Esophagus squamous epithelium (tissue), 5 donors: ENCODE results near the gene PPP2R1B. TPM values are rescaled to one million over a fixed set of nuclear protein-coding genes. Genes with fewer than 3 reads are reported as not detected.

Experiments used
- DNase-seq: peaks from one replicate; lab custom pipeline; 2025; lab: John Stamatoyannopoulos, UW
- H3K27ac ChIP-seq, 4 donors: fragments of 200-600 bp; sonication (generic); one replicate each; pipeline ENCODE4 v1.5.1; 2016 to 2019; ENCODE audit warnings: mild to moderate bottlenecking in 1 of 4
- H3K27me3 ChIP-seq, 4 donors: fragments of 200-600 bp; sonication (generic); 1 replicate in 3 of 4; 2 replicates in 1 of 4; pipeline versions ENCODE4 v1.5.1 to v1.6.0; 2017 to 2021; ENCODE audit warnings: antibody characterized with exemption in 1 of 4
- H3K36me3 ChIP-seq, 3 donors: fragments of 200-600 bp; sonication (generic); one replicate each; pipeline ENCODE4 v1.5.1; 2016 to 2019
- H3K4me1 ChIP-seq, 3 donors: fragments of 200-600 bp; sonication (generic); one replicate each; pipeline ENCODE4 v1.5.1; 2017 to 2019
- H3K4me3 ChIP-seq, 4 donors: fragments of 200-600 bp; sonication (generic); 1 replicate in 3 of 4; 2 replicates in 1 of 4; pipeline ENCODE4 v1.5.1; 2016 to 2019; ENCODE audit warnings: mild to moderate bottlenecking in 2 of 4, moderate library complexity in 1 of 4
- H3K9me3 ChIP-seq, 3 donors: fragments of 200-600 bp; sonication (generic); one replicate each; pipeline ENCODE4 v1.5.1; 2016 to 2019
- CTCF ChIP-seq, 6 experiments: fragments of 450-650 bp in 4 of 6; fragments of 200-600 bp in 2 of 6; sonication (generic) in 2 of 6; IDR thresholded peaks; one replicate each; pipeline ENCODE4 v1.5.1; 2016 to 2019; ENCODE audit warnings: antibody characterized with exemption in 6 of 6, mild to moderate bottlenecking in 4 of 6, moderate library complexity in 4 of 6
- POLR2A ChIP-seq, 4 donors: fragments of 450-650 bp; IDR thresholded peaks; one replicate each; pipeline ENCODE4 v1.6.1; 2017; ENCODE audit warnings: antibody characterized with exemption in 4 of 4, mild to moderate bottlenecking in 4 of 4, moderate library complexity in 3 of 4
- whole genome bisulfite sequencing, 2 donors: methylation state at CpG; one replicate each; pipeline ENCODE4 v1.1.5; 2018; 5-methylcytosine and 5-hydroxymethylcytosine counted together
- intact Hi-C: fragments of 100-400 bp; cut with DNase I; formaldehyde crosslinking; loops from one replicate; pipeline ENCODE4 v1.15.0; 2022
- total RNA-seq, 4 donors: library from RNA; depleted of rRNA; stranded (reverse); fragments of >200 nt; gene quantifications; one replicate each; pipeline ENCODE4 v1.1.0, GENCODE V29; 2016
- donor health status: DM: yes; HTN: yes; CAD: no.

Gene PPP2R1B
- total RNA-seq, 4 donors from 2014 or later: 17.6 to 39.7 (median 27.7) TPM

- intact Hi-C loops: no loop called here
- H3K4me3 ChIP-seq: no peak overlapping the region
- WGBS, 2 donors: 61 to 72% methylated on average over 6 of the region's 6 CpGs
- peaks cover 0 to 35% (median 0%) of the 10 kb centered on the region in 3 donors for H3K36me3 ChIP-seq
- TF ChIP-seq CTCF (IDR thresholded peaks at IDR 0.05) (no peak), POLR2A (IDR thresholded peaks at IDR 0.05) (no peak)
- peaks cover 0 to 21% (median 0%) of the 10 kb centered on the region in 3 donors for H3K4me1 ChIP-seq
- H3K27ac ChIP-seq: no peak overlapping the region
- no peak for DNase-seq
- H3K9me3 ChIP-seq: no peaks in the 10 kb centered on the region
- H3K27me3 ChIP-seq: no peaks in the 10 kb centered on the region
These were observed 26.8 kb upstream of the PPP2R1B start for GRCh38 chr11:111792955-111793500.

- no peak for DNase-seq
- TF ChIP-seq POLR2A (IDR thresholded peaks at IDR 0.05) (no peak), CTCF (IDR thresholded peaks at IDR 0.05) (no peak)
- Histone ChIP-seq H3K4me3 (no peak overlapping the region), H3K36me3 (peaks cover 0 to 40% (median 0%) of the 10 kb centered on the region in 3 donors), H3K27ac (no peak overlapping the region), H3K4me1 (peaks cover 0 to 21% (median 0%) of the 10 kb centered on the region in 3 donors), H3K9me3 (no peaks in the 10 kb centered on the region), H3K27me3 (no peaks in the 10 kb centered on the region)
- intact Hi-C loops: no loop called here
- WGBS, 2 donors: 89 to 94% methylated on average over 1 of the region's 1 CpG
These were observed 26.1 kb upstream of the PPP2R1B start for GRCh38 chr11:111792314-111792713.

- Histone ChIP-seq H3K9me3 (no peaks in the 10 kb centered on the region), H3K27me3 (no peaks in the 10 kb centered on the region), H3K4me3 (no peak overlapping the region), H3K27ac (no peak overlapping the region), H3K4me1 (peaks cover 0 to 3% (median 0%) of the 10 kb centered on the region in 3 donors), H3K36me3 (peaks cover 0 to 60% (median 0%) of the 10 kb centered on the region in 3 donors)
- DNase-seq: no peak
- intact Hi-C loops: no loop called here
- WGBS, 2 donors: 75 to 85% methylated on average over 2 of the region's 2 CpGs
- TF ChIP-seq CTCF (IDR thresholded peaks at IDR 0.05): no peak
- no peak for TF ChIP-seq POLR2A (IDR thresholded peaks at IDR 0.05)
These were observed 22.3 kb upstream of the PPP2R1B start for GRCh38 chr11:111788464-111788863.

GRCh38 chr11:111788051-111788450 is 21.9 kb upstream of the PPP2R1B start:
- no peaks in the 10 kb centered on the region for H3K27me3 ChIP-seq
- WGBS, 2 donors: 45 to 56% methylated on average over 2 of the region's 2 CpGs
- intact Hi-C loops: no loop called here
- no peaks in the 10 kb centered on the region for H3K9me3 ChIP-seq
- no peak overlapping the region for H3K27ac ChIP-seq
- no peaks in the 10 kb centered on the region for H3K4me1 ChIP-seq
- H3K36me3 ChIP-seq: peaks cover 0 to 64% (median 0%) of the 10 kb centered on the region in 3 donors
- DNase-seq: no peak
- H3K4me3 ChIP-seq: no peak overlapping the region
- no peak for TF ChIP-seq POLR2A (IDR thresholded peaks at IDR 0.05)
- TF ChIP-seq CTCF (IDR thresholded peaks at IDR 0.05): no peak

- Histone ChIP-seq H3K9me3 (no peaks in the 10 kb centered on the region), H3K4me1 (no peaks in the 10 kb centered on the region), H3K27me3 (no peaks in the 10 kb centered on the region), H3K4me3 (no peak overlapping the region), H3K27ac (no peak overlapping the region), H3K36me3 (peaks cover 0 to 57% (median 0%) of the 10 kb centered on the region in 3 donors)
- no peak for DNase-seq
- intact Hi-C loops: no loop called here
- WGBS, 2 donors: 75 to 93% methylated on average over 2 of the region's 2 CpGs
- TF ChIP-seq CTCF (IDR thresholded peaks at IDR 0.05) (no peak), POLR2A (IDR thresholded peaks at IDR 0.05) (no peak)
These were observed 19.8 kb upstream of the PPP2R1B start for GRCh38 chr11:111785886-111786412.
